ENCODE results near the gene SLC25A41. TPM values are rescaled to one million over a fixed set of nuclear protein-coding genes. Genes with fewer than 3 reads are reported as not detected.

Gene SLC25A41
- total and polyA plus RNA-seq, 2 of the 8 experiments (the other 6 are each of a cell fraction or from before 2014, with no cell fraction given) = 0.50 TPM; not detected in 1

DNA sequence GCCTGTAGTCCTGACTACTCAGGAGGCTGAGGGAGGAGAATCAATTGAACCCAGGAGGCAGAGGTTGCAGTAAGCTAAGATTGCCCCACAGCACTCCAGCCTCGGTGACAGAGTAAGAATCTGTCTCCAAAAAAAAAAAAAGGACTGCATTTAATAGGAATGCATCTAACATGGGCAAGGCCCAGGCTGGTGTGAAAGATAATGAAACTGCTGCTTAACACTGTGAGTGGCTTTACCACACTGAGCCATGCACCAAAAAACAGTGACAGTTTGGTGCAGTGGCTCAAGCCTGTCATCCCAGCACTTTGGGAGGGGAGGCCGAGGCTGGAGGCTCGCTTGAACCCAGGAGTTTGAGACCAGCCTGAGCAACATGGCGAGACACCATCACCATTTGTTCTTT is 49.2 kb downstream of the SLC25A41 start (continued):
- TF ChIP-seq EZH2 (IDR thresholded peaks at IDR 0.05; ENCODE audit: low read depth, low read length, severe bottlenecking) (no peak), YY1 (IDR thresholded peaks at IDR 0.05; ENCODE audit: low read depth, low read length) (no peak), SP1 (IDR thresholded peaks at IDR 0.05; ENCODE audit: low read depth, low read length) (no peak), JUND (IDR thresholded peaks at IDR 0.05; ENCODE audit: low read length) (no peak), EGR1 (IDR thresholded peaks at IDR 0.05; ENCODE audit: borderline replicate concordance, low read depth, low read length) (no peak), SUZ12 (IDR thresholded peaks at IDR 0.05; ENCODE audit: low read length) (no peak), SP2 (IDR thresholded peaks at IDR 0.05; ENCODE audit: low read length) (no peak), RXRA (IDR thresholded peaks at IDR 0.05; ENCODE audit: insufficient read depth, low read depth, low read length) (no peak), KDM4A (IDR thresholded peaks at IDR 0.05; ENCODE audit: low read depth, low read length, severe bottlenecking) (no peak), CREB1 (IDR thresholded peaks at IDR 0.05) (no peak)

Measured in H1 (cell line).